ENCODE measurements around the gene MAP1LC3C.

MAP1LC3C gene

DNA sequence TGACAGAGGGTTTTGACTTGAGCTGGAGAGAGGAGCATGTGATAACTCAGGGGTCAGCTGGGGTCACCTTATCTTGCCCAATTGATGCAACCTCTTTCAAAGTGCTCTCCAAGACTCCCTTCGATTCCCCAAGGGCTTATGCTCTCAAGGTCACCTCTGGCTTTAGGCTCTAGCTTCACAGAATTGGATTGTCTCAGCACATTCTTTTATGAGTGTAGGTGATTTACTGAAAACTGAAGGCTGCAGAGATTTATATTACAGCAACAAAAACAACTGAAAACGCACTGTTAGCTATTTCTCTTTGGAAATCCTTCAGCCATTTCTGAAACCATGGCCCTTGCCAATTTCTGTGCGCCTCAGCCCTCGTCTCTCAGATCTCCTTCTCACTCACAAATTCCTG lies 34.5 kb upstream of the MAP1LC3C start:
- Histone ChIP-seq H4K20me1 (ENCODE audit: low read depth, low read length) (no peaks in the 10 kb centered on the region), H3K79me2 (ENCODE audit: insufficient read depth, low read length) (no peaks in the 10 kb centered on the region), H3K4me2 (ENCODE audit: low read depth, low read length, poor library complexity, severe bottlenecking) (no peak overlapping the region), H3K4me3 (ENCODE audit: insufficient read depth, low read length, poor library complexity, severe bottlenecking) (no peak overlapping the region), H3F3A (ENCODE audit: insufficient read depth) (no peaks in the 10 kb centered on the region), H3K9me3 (ENCODE audit: insufficient read depth, low read length) (no peaks in the 10 kb centered on the region), H3K27me3 (ENCODE audit: low read length) (no peaks in the 10 kb centered on the region; the same call in 1 of the 2 replicates), H3K9me2 (replicated peaks; ENCODE audit: insufficient read depth, low read length) (no peaks in the 10 kb centered on the region), H3K36me3 (ENCODE audit: low read length) (no peaks in the 10 kb centered on the region), H3K27ac (ENCODE audit: low read depth, low read length) (no peak overlapping the region), H3K9ac (ENCODE audit: low read length) (no peak overlapping the region), H2AFZ (ENCODE audit: low read depth, low read length, severe bottlenecking) (no peak overlapping the region)
- no peak for TF ChIP-seq EZH2phosphoT487 (conservative IDR thresholded peaks at IDR 0.05; ENCODE audit: low read length)
- TF ChIP-seq, protein P1, sequence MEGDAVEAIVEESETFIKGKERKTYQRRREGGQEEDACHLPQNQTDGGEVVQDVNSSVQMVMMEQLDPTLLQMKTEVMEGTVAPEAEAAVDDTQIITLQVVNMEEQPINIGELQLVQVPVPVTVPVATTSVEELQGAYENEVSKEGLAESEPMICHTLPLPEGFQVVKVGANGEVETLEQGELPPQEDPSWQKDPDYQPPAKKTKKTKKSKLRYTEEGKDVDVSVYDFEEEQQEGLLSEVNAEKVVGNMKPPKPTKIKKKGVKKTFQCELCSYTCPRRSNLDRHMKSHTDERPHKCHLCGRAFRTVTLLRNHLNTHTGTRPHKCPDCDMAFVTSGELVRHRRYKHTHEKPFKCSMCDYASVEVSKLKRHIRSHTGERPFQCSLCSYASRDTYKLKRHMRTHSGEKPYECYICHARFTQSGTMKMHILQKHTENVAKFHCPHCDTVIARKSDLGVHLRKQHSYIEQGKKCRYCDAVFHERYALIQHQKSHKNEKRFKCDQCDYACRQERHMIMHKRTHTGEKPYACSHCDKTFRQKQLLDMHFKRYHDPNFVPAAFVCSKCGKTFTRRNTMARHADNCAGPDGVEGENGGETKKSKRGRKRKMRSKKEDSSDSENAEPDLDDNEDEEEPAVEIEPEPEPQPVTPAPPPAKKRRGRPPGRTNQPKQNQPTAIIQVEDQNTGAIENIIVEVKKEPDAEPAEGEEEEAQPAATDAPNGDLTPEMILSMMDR (IDR thresholded peaks at IDR 0.05; ENCODE audit: insufficient read depth, low read length, poor library complexity, severe bottlenecking): no peak

DNA sequence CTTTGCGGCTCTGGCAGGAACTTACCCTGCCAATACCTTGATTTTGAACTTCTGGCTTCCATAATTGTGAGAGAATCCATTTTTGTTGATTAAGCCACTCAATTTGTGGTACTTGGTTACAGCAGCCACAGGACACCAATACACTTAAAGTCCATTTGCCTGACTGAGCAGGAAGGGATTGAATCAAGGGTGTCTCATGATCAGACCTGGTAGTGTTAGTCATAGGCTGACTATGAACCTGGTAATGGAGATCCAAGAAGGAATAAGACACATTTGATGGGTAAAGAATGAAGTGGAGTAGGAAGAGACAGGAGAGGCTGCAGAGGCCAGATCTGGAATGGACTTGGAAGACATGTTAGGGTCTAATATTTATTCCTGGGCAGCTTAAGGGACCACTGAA lies 31.2 kb upstream of the MAP1LC3C start:
- no peak for TF ChIP-seq EZH2phosphoT487 (conservative IDR thresholded peaks at IDR 0.05; ENCODE audit: low read length)
- TF ChIP-seq, protein P1 (IDR thresholded peaks at IDR 0.05; ENCODE audit: insufficient read depth, low read length, poor library complexity, severe bottlenecking): no peak
- no peaks in the 10 kb centered on the region for H3K36me3 ChIP-seq (ENCODE audit: low read length)
- no peaks in the 10 kb centered on the region for H3K9me2 ChIP-seq (replicated peaks; ENCODE audit: insufficient read depth, low read length)
- no peaks in the 10 kb centered on the region for H3K79me2 ChIP-seq (ENCODE audit: insufficient read depth, low read length)
- no peaks in the 10 kb centered on the region for H4K20me1 ChIP-seq (ENCODE audit: low read depth, low read length)
- no peak overlapping the region for H3K27ac ChIP-seq (ENCODE audit: low read depth, low read length)
- H3K4me2 ChIP-seq (ENCODE audit: low read depth, low read length, poor library complexity, severe bottlenecking): no peak overlapping the region
- H3K9me3 ChIP-seq (ENCODE audit: insufficient read depth, low read length): no peaks in the 10 kb centered on the region
- no peak overlapping the region for H2AFZ ChIP-seq (ENCODE audit: low read depth, low read length, severe bottlenecking)
- H3K4me3 ChIP-seq (ENCODE audit: insufficient read depth, low read length, poor library complexity, severe bottlenecking): no peak overlapping the region
- H3K9ac ChIP-seq (ENCODE audit: low read length): no peak overlapping the region
- no peaks in the 10 kb centered on the region for H3F3A ChIP-seq (ENCODE audit: insufficient read depth)
- H3K27me3 ChIP-seq (ENCODE audit: low read length): no peaks in the 10 kb centered on the region; the same call in 1 of the 2 replicates

DNA sequence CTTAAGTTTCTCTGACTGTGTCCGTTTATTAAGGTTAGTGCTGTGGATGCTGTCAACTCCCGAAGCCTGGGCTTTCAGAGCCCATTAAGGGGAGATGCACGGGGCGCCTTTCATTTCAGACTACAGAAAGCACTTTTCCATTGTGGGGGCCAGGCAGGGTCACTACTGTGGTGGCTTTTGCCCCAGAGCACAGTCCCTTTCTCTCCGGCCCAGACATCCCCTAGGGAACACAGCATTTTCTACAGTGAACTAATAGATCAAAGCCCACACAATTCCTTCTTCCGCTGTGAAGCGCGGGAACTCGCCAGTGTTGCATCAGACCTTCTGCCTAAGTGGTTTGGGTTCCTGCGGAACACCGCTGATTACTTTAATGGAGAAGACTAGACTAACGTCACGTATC lies 26.8 kb upstream of the MAP1LC3C start:
- Histone ChIP-seq H3K9me3 (ENCODE audit: insufficient read depth, low read length) (no peaks in the 10 kb centered on the region), H2AFZ (ENCODE audit: low read depth, low read length, severe bottlenecking) (no peak overlapping the region), H3K9me2 (replicated peaks; ENCODE audit: insufficient read depth, low read length) (no peaks in the 10 kb centered on the region), H3K36me3 (ENCODE audit: low read length) (no peaks in the 10 kb centered on the region), H4K20me1 (ENCODE audit: low read depth, low read length) (no peaks in the 10 kb centered on the region), H3K27me3 (ENCODE audit: low read length) (no peaks in the 10 kb centered on the region), H3K27ac (ENCODE audit: low read depth, low read length) (no peak overlapping the region), H3K4me2 (ENCODE audit: low read depth, low read length, poor library complexity, severe bottlenecking) (no peak overlapping the region), H3K79me2 (ENCODE audit: insufficient read depth, low read length) (no peaks in the 10 kb centered on the region), H3K9ac (ENCODE audit: low read length) (no peak overlapping the region), H3F3A (ENCODE audit: insufficient read depth) (no peaks in the 10 kb centered on the region), H3K4me3 (ENCODE audit: insufficient read depth, low read length, poor library complexity, severe bottlenecking) (no peak overlapping the region)
- TF ChIP-seq EZH2phosphoT487 (conservative IDR thresholded peaks at IDR 0.05; ENCODE audit: low read length): no peak
- TF ChIP-seq, protein P1 (IDR thresholded peaks at IDR 0.05; ENCODE audit: insufficient read depth, low read length, poor library complexity, severe bottlenecking): no peak
